NCI-H226 (cell line): ENCODE results near the gene PRR12.

Source experiments
- DNase-seq: peaks from one replicate; pipeline ENCODE4 v3.0.0-alpha.2; 2015

PRR12 gene

GRCh38 chr19:49651029-49651819, 60.2 kb downstream of the PRR12 start:
- no peak for DNase-seq

GRCh38 chr19:49651820-49652550, 61.0 kb downstream of the PRR12 start:
- DNase-seq = no peak

GRCh38 chr19:49652551-49653465, 61.8 kb downstream of the PRR12 start:
- no peak for DNase-seq

- DNase-seq = no peak
These were observed 62.5 kb downstream of the PRR12 start for GRCh38 chr19:49653466-49653806.

GRCh38 chr19:49654581-49654980, 63.6 kb downstream of the PRR12 start:
- DNase-seq = no peak

- DNase-seq = no peak
These were observed 64.8 kb downstream of the PRR12 start for GRCh38 chr19:49655570-49656455.

GRCh38 chr19:49656456-49657109, 65.6 kb downstream of the PRR12 start:
- no peak for DNase-seq

- DNase-seq = no peak
These were observed 66.6 kb downstream of the PRR12 start for GRCh38 chr19:49657493-49658138.

GRCh38 chr19:49658139-49658517, 67.1 kb downstream of the PRR12 start:
- DNase-seq = no peak

- DNase-seq = no peak
These were observed 67.8 kb downstream of the PRR12 start for GRCh38 chr19:49658566-49659442.

GRCh38 chr19:49660338-49660961, 69.5 kb downstream of the PRR12 start:
- no peak for DNase-seq

GRCh38 chr19:49662011-49662410, 71.0 kb downstream of the PRR12 start:
- DNase-seq = no peak

GRCh38 chr19:49663224-49663623, 72.2 kb downstream of the PRR12 start:
- no peak for DNase-seq

GRCh38 chr19:49664171-49665035, 73.4 kb downstream of the PRR12 start:
- peak; percentile 93 for DNase-seq

GRCh38 chr19:49665036-49665350, 74.0 kb downstream of the PRR12 start:
- DNase-seq = no peak

GRCh38 chr19:49665351-49666119, 74.6 kb downstream of the PRR12 start, which contains the start of the genes BCL2L12 and IRF3:
TSS of gene BCL2L12 (plus strand) at chr19:49665933. CDS start at chr19:49666693, 760 bp downstream.
TSS of gene IRF3 (minus strand) at chr19:49665857. CDS start at chr19:49664838, 1,019 bp downstream.
- DNase-seq = peak; percentile 91

GRCh38 chr19:49666120-49666444, 75.1 kb downstream of the PRR12 start:
- DNase-seq = no peak

- DNase-seq = no peak
These were observed 76.5 kb downstream of the PRR12 start for GRCh38 chr19:49667473-49667872.
